H1 (cell line): ENCODE data around the gene ARPC3. TPM values are rescaled to one million over a fixed set of nuclear protein-coding genes. Genes with fewer than 3 reads are reported as not detected.

Experiments
- CHD1 ChIP-seq: IDR thresholded peaks from 2 replicates; pipeline ENCODE4 v1.6.1; 2012; ENCODE audit warnings: low read depth, low read length, improper control_type of control experiment
- CHD7 ChIP-seq: fragments of 300-600 bp; sonication (generic); IDR thresholded peaks from 2 replicates; pipeline ENCODE4 v1.7.1; 2012; ENCODE audit warnings: low read length, moderate library complexity, mild to moderate bottlenecking, inconsistent platforms; ENCODE audit not compliant: insufficient replicate concordance
- GABPA ChIP-seq: IDR thresholded peaks from 2 replicates; pipeline ENCODE4 v1.6.1; 2011; ENCODE audit warnings: mild to moderate bottlenecking, low read length, moderate library complexity, borderline replicate concordance; ENCODE audit not compliant: insufficient read depth
- POLR2AphosphoS5 ChIP-seq: IDR thresholded peaks from 2 replicates; pipeline ENCODE4 v1.6.1; 2011; ENCODE audit warnings: low read depth, low read length
- RBBP5 ChIP-seq: IDR thresholded peaks from 2 replicates; pipeline ENCODE4 v1.7.1; 2012; ENCODE audit warnings: low read depth, mild to moderate bottlenecking, inconsistent platforms, low read length, moderate library complexity, borderline replicate concordance
- SUZ12 ChIP-seq: fragments of 200-600 bp; sonication (generic); IDR thresholded peaks from 2 replicates; pipeline ENCODE4 v1.6.1; 2012; ENCODE audit warnings: mild to moderate bottlenecking, inconsistent platforms, low read length, moderate library complexity, mixed read lengths
- polyA plus RNA-seq, 7 experiments: library from polyadenylated mRNA; depleted of rRNA in 3 of 7; stranded (reverse) in 5 of 7; unstranded in 2 of 7; fragments of >200 nt in 5 of 7; fragments of 200-250 nt in 2 of 7; gene quantifications; 1 replicate in 5 of 7; 2 replicates in 1 of 7; 4 replicates in 1 of 7; pipeline versions ENCODE4 v1.2.1 to v1.2.3, GENCODE V29; 2011 to 2013; ENCODE audit warnings: missing spikeins in 2 of 7, mixed read lengths in 2 of 7
- total RNA-seq: library from RNA; stranded (reverse); fragmentation: NEBNext Ultra II Directional; extraction: Animal tissue kit (Norgen Biotek cat#: 25700); gene quantifications from 2 replicates; pipeline ENCODE4 v1.2.1, GENCODE V29; 2021

The ARPC3 gene
- total and polyA plus RNA-seq, 2 of the 8 experiments (the other 6 are each of a cell fraction or from before 2014, with no cell fraction given), result 36.7 to 160 TPM

GRCh38 chr12:110498984-110499706, 49.0 kb upstream of the ARPC3 start (continued):
- TF ChIP-seq CHD7, result no peak
- TF ChIP-seq POLR2AphosphoS5, result no peak
- no peak for TF ChIP-seq CHD1
- no peak for TF ChIP-seq GABPA
- TF ChIP-seq RBBP5, result no peak
- no peak for TF ChIP-seq SUZ12
